Mammary epithelial cell (primary cell): Measurements from ENCODE around the gene ITFG2.

Source experiments
- CTCF ChIP-seq, 2 donors: IDR thresholded peaks in 1 of 2; conservative IDR thresholded peaks in 1 of 2; 2 replicates each; pipeline ENCODE4 v1.5.1; 2011 to 2012; ENCODE audit warnings: inconsistent platforms in 2 of 2, low read length in 2 of 2, mild to moderate bottlenecking in 2 of 2, control low read depth in 1 of 2, low read depth in 1 of 2; ENCODE audit not compliant: insufficient read depth in 1 of 2; ENCODE audit errors: extremely low read depth in 1 of 2
- EZH2 ChIP-seq: IDR thresholded peaks from 2 replicates; pipeline ENCODE4 v1.6.1; 2012; ENCODE audit warnings: low read length, inconsistent platforms, borderline replicate concordance

- TF ChIP-seq CTCF (conservative IDR thresholded peaks at IDR 0.05 in 1 of 2, IDR thresholded peaks at IDR 0.05 in 1 of 2; ENCODE audit: extremely low read depth in 1 of 2, insufficient read depth in 1 of 2, low read depth in 1 of 2, low read length in 2 of 2) (no peak), EZH2 (no peak)
Measured at GRCh38 chr12:2834581-2835491, 22.4 kb downstream of the ITFG2 start, which contains the start of gene NRIP2.
